Stimulated activated CD4-positive, alpha-beta T cell treated with anti-CD3 and anti-CD28 coated beads, Interleukin-12 subunit alpha, Interleukin-12 subunit beta, amount 100 ng/mL, for 4 hours (primary cell): ENCODE results near the gene KDELR3.

ENCODE experiments used
- DNase-seq: peaks from one replicate; pipeline ENCODE4 v3.0.0-alpha.2; 2020

KDELR3 gene

GRCh38 chr22:38523029-38523428, 55.1 kb downstream of the KDELR3 start:
- no peak for DNase-seq

- no peak for DNase-seq
Observed at GRCh38 chr22:38523479-38523878, 55.6 kb downstream of the KDELR3 start.

- DNase-seq = no peak
Observed at GRCh38 chr22:38524429-38524828, 56.5 kb downstream of the KDELR3 start.

GRCh38 chr22:38531251-38531938, 63.5 kb downstream of the KDELR3 start:
- DNase-seq = no peak
